H1 (cell line): ENCODE data around the gene LSM3. TPM values are rescaled to one million over a fixed set of nuclear protein-coding genes. Genes with fewer than 3 reads are reported as not detected.

Experiments used
- CTCF ChIA-PET: fragments of 300-600 bp; sonication (Branson Sonifier 250); formaldehyde crosslinking; loops from one replicate; lab custom pipeline; 2021; ENCODE audit not compliant: partially characterized antibody; lab: Charles Lee
- POLR2A ChIA-PET: fragments of 300-600 bp; sonication (Branson Sonifier 250); formaldehyde crosslinking; loops from one replicate; lab custom pipeline; 2021; ENCODE audit warnings: inconsistent platforms; ENCODE audit not compliant: partially characterized antibody; lab: Charles Lee
- DNase-seq, 2 experiments: peaks; one replicate each; pipeline versions ENCODE4 v3.0.0 to v3.0.0-alpha.2; 2010 to 2022; ENCODE audit warnings: low spot score in 2 of 2, low read depth in 1 of 2, mixed read lengths in 1 of 2
- FAIRE-seq: peaks from 2 replicates; lab custom pipeline; 2011; peaks lifted over from hg19 to GRCh38; lab: Jason Lieb, UNC
- H2AFZ ChIP-seq: 2 replicates; pipeline ENCODE4 v1.8.1; 2012; ENCODE audit warnings: low read length, inconsistent platforms
- H2AK5ac ChIP-seq: 2 replicates; pipeline ENCODE4 v1.6.1; 2013; ENCODE audit warnings: low read depth, low read length
- H2BK120ac ChIP-seq: replicated peaks from 2 replicates; pipeline ENCODE3; 2013; ENCODE audit warnings: low read depth, low read length, inconsistent platforms
- H2BK12ac ChIP-seq: 2 replicates; pipeline ENCODE4 v1.6.1; 2013; ENCODE audit warnings: low read depth, low read length
- H2BK15ac ChIP-seq: 2 replicates; pipeline ENCODE4 v1.6.1; 2013; ENCODE audit warnings: low read length
- H2BK20ac ChIP-seq: 2 replicates; pipeline ENCODE4 v1.6.1; 2013; ENCODE audit warnings: low read length
- H2BK5ac ChIP-seq: 2 replicates; pipeline ENCODE4 v1.6.1; 2013; ENCODE audit warnings: low read depth, low read length
- H3K14ac ChIP-seq: 2 replicates; pipeline ENCODE4 v1.6.1; 2013; ENCODE audit warnings: inconsistent platforms; ENCODE audit not compliant: insufficient read length
- H3K18ac ChIP-seq: 2 replicates; pipeline ENCODE4 v1.6.1; 2013; ENCODE audit warnings: low read length; ENCODE audit errors: extremely low read depth
- H3K23ac ChIP-seq: 2 replicates; pipeline ENCODE4 v1.6.1; 2013; ENCODE audit warnings: inconsistent platforms; ENCODE audit not compliant: insufficient read length
- H3K23me2 ChIP-seq: 2 replicates; pipeline ENCODE4 v1.6.1; 2013; ENCODE audit warnings: low read depth, low read length
- H3K27ac ChIP-seq: 2 replicates; pipeline ENCODE4 v1.6.1; 2011; ENCODE audit warnings: low read depth, low read length, inconsistent platforms
- H3K27me3 ChIP-seq, 4 experiments: replicated peaks in 1 of 4; 1 replicate in 1 of 4; 2 replicates in 3 of 4; pipeline versions ENCODE4 v1.6.1 to v1.8.1; 2011 to 2013; ENCODE audit warnings: low read length in 3 of 4, mild to moderate bottlenecking in 3 of 4, inconsistent platforms in 2 of 4, mixed read lengths in 2 of 4, moderate library complexity in 1 of 4; ENCODE audit not compliant: control insufficient read depth in 3 of 4, insufficient read depth in 3 of 4; ENCODE audit errors: extremely low read depth in 1 of 4
- H3K36me3 ChIP-seq, 4 experiments: 2 replicates each; pipeline versions ENCODE4 v1.6.1 to v1.8.1; 2011 to 2013; ENCODE audit warnings: mild to moderate bottlenecking in 4 of 4, low read length in 3 of 4, moderate library complexity in 2 of 4, control low read depth in 1 of 4, inconsistent platforms in 1 of 4; ENCODE audit not compliant: insufficient read depth in 4 of 4, control insufficient read depth in 2 of 4
- H3K4ac ChIP-seq: replicated peaks from 2 replicates; pipeline ENCODE3; 2013; ENCODE audit warnings: low read length, low read depth, mixed read lengths, inconsistent platforms; ENCODE audit not compliant: insufficient read length
- H3K4me1 ChIP-seq, 4 experiments: replicated peaks in 1 of 4; 1 replicate in 1 of 4; 2 replicates in 3 of 4; pipeline versions ENCODE4 v1.6.1 to v1.8.1; 2011 to 2013; ENCODE audit warnings: low read length in 3 of 4, inconsistent platforms in 2 of 4, mixed read lengths in 1 of 4; ENCODE audit not compliant: insufficient read depth in 4 of 4, control insufficient read depth in 3 of 4
- H3K4me2 ChIP-seq, 2 experiments: 2 replicates each; pipeline versions ENCODE4 v1.6.1 to v1.8.1; 2011 to 2013; ENCODE audit warnings: low read depth in 2 of 2, low read length in 2 of 2, control low read depth in 1 of 2, inconsistent platforms in 1 of 2, mild to moderate bottlenecking in 1 of 2; ENCODE audit not compliant: insufficient read depth in 1 of 2
- H3K4me3 ChIP-seq, 4 experiments: fragments of 200-600, 300-600 bp in 1 of 4; sonication (generic), shearing (Covaris generic), sonication (Bioruptor Twin) in 1 of 4; 2 replicates each; pipeline versions ENCODE4 v1.5.1 to v1.8.1; 2011 to 2016; ENCODE audit warnings: low read length in 4 of 4, low read depth in 3 of 4, control low read depth in 2 of 4, inconsistent platforms in 2 of 4, mild to moderate bottlenecking in 2 of 4, mixed read lengths in 1 of 4, moderate library complexity in 1 of 4; ENCODE audit not compliant: insufficient read depth in 2 of 4; ENCODE audit errors: extremely low read depth in 1 of 4
- H3K56ac ChIP-seq: replicated peaks from 2 replicates; pipeline ENCODE3; 2013; ENCODE audit warnings: low read depth, mild to moderate bottlenecking, mixed read lengths, low read length, inconsistent platforms; ENCODE audit not compliant: insufficient read length
- H3K79me1 ChIP-seq: 2 replicates; pipeline ENCODE4 v1.6.1; 2013; ENCODE audit warnings: low read depth, low read length, control low read depth
- H3K79me2 ChIP-seq, 2 experiments: 2 replicates each; pipeline versions ENCODE4 v1.6.1 to v1.8.1; 2012 to 2013; ENCODE audit warnings: low read length in 2 of 2, mild to moderate bottlenecking in 2 of 2, inconsistent platforms in 1 of 2; ENCODE audit not compliant: insufficient read depth in 2 of 2, control insufficient read depth in 1 of 2
- H3K9ac ChIP-seq, 4 experiments: replicated peaks in 1 of 4; 1 replicate in 1 of 4; 2 replicates in 3 of 4; pipeline versions ENCODE4 v1.6.1 to v1.8.1; 2011 to 2013; ENCODE audit warnings: low read depth in 3 of 4, low read length in 3 of 4, control low read depth in 2 of 4, mild to moderate bottlenecking in 2 of 4, moderate library complexity in 2 of 4, inconsistent platforms in 1 of 4; ENCODE audit errors: extremely low read depth in 1 of 4
- H3K9me3 ChIP-seq, 2 experiments: 2 replicates each; pipeline versions ENCODE4 v1.6.1 to v1.8.1; 2012 to 2013; ENCODE audit warnings: mild to moderate bottlenecking in 2 of 2, moderate library complexity in 2 of 2, control low read depth in 1 of 2, inconsistent platforms in 1 of 2, low read depth in 1 of 2, low read length in 1 of 2, mixed read lengths in 1 of 2; ENCODE audit not compliant: insufficient read depth in 2 of 2
- H4K20me1 ChIP-seq, 2 experiments: replicated peaks in 1 of 2; 2 replicates each; pipeline versions ENCODE3 to v1.8.1; 2011 to 2013; ENCODE audit warnings: inconsistent platforms in 2 of 2, low read length in 2 of 2, mild to moderate bottlenecking in 1 of 2; ENCODE audit not compliant: insufficient read depth in 2 of 2, control insufficient read depth in 1 of 2
- H4K5ac ChIP-seq: 2 replicates; pipeline ENCODE4 v1.6.1; 2013; ENCODE audit warnings: low read length, low read depth, mixed read lengths, inconsistent platforms; ENCODE audit not compliant: insufficient read length
- H4K8ac ChIP-seq: 2 replicates; pipeline ENCODE4 v1.8.0; 2013; ENCODE audit warnings: mild to moderate bottlenecking, moderate library complexity, low read length, inconsistent platforms; ENCODE audit not compliant: insufficient read depth; ENCODE audit errors: extremely low read depth
- H4K91ac ChIP-seq: replicated peaks from 2 replicates; pipeline ENCODE3; 2013; ENCODE audit warnings: low read length, mixed read lengths, inconsistent platforms; ENCODE audit not compliant: insufficient read length
- MAX ChIP-seq: IDR thresholded peaks from 2 replicates; pipeline ENCODE4 v1.6.1; 2012; ENCODE audit warnings: inconsistent platforms
- NANOG ChIP-seq: IDR thresholded peaks from 2 replicates; pipeline ENCODE4 v1.6.1; 2011; ENCODE audit warnings: low read length, low read depth, mild to moderate bottlenecking, inconsistent platforms; ENCODE audit not compliant: insufficient read depth, poor library complexity, severe bottlenecking
- POLR2A ChIP-seq, 2 experiments: IDR thresholded peaks; 1 replicate in 1 of 2; 2 replicates in 1 of 2; pipeline ENCODE4 v1.6.1; 2011; ENCODE audit warnings: low read depth in 2 of 2, low read length in 2 of 2, mild to moderate bottlenecking in 2 of 2; ENCODE audit errors: control extremely low read depth in 1 of 2
- SP4 ChIP-seq: IDR thresholded peaks from 2 replicates; pipeline ENCODE4 v1.6.1; 2012; ENCODE audit warnings: low read length, inconsistent platforms
- ZNF274 ChIP-seq: IDR thresholded peaks from 2 replicates; pipeline ENCODE4 v1.7.0; 2012; ENCODE audit warnings: low read length, borderline replicate concordance; ENCODE audit errors: extremely low read depth
- WGBS, 2 experiments: shearing (Covaris generic) in 1 of 2; methylation state at CpG; one replicate each; pipeline versions ENCODE4 v1.1.6 to v1.1.7; 2013 to 2015; ENCODE audit warnings: low lambda C conversion rate in 2 of 2, mixed read lengths in 2 of 2, inconsistent platforms in 1 of 2, low coverage in 1 of 2, missing lambda C conversion rate in 1 of 2; ENCODE audit not compliant: insufficient replicate concordance in 2 of 2, insufficient coverage in 1 of 2, insufficient read length in 1 of 2; ENCODE audit errors: extremely low coverage in 1 of 2, missing lambda C conversion rate in 1 of 2; 5-methylcytosine and 5-hydroxymethylcytosine counted together
- polyA plus RNA-seq, 7 experiments: library from polyadenylated mRNA; depleted of rRNA in 3 of 7; stranded (reverse) in 5 of 7; unstranded in 2 of 7; fragments of >200 nt in 5 of 7; fragments of 200-250 nt in 2 of 7; gene quantifications; 1 replicate in 5 of 7; 2 replicates in 1 of 7; 4 replicates in 1 of 7; pipeline versions ENCODE4 v1.2.1 to v1.2.3, GENCODE V29; 2011 to 2013; ENCODE audit warnings: missing spikeins in 2 of 7, mixed read lengths in 2 of 7
- total RNA-seq: library from RNA; stranded (reverse); fragmentation: NEBNext Ultra II Directional; extraction: Animal tissue kit (Norgen Biotek cat#: 25700); gene quantifications from 2 replicates; pipeline ENCODE4 v1.2.1, GENCODE V29; 2021
- TF ChIP-seq, protein P1 (sequence below): IDR thresholded peaks from 2 replicates; pipeline ENCODE4 v1.6.1; 2012; ENCODE audit warnings: low read length, inconsistent platforms

LSM3 gene
- total and polyA plus RNA-seq, 2 of the 8 experiments (the other 6 are each of a cell fraction or from before 2014, with no cell fraction given), result 7.1 to 25.4 TPM

- H3K4me2 ChIP-seq, result no peak overlapping the region
- DNase-seq, result no peak
These were observed 46.3 kb downstream of the LSM3 start for GRCh38 chr3:14224895-14225294.

More at GRCh38 chr3:14224895-14225294, 46.3 kb downstream of the LSM3 start:
- H4K5ac ChIP-seq, result no peak overlapping the region
- peaks cover 0 to 5% (median 0%) of the 10 kb centered on the region in 4 experiments; a peak in 1 of 7 replicates for H3K4me1 ChIP-seq
- H3K23ac ChIP-seq, result no peak overlapping the region
- no peak overlapping the region for H2BK5ac ChIP-seq
- H4K8ac ChIP-seq, result no peak overlapping the region
- no peak for FAIRE-seq
- POLR2A ChIA-PET, result interaction anchor here (0.8 to 1.1 kb wide), 2 partner anchors 14 to 221 kb away, joined by 3 read pairs; no protein-coding TSS in a partner anchor
- no peaks in the 10 kb centered on the region for H4K20me1 ChIP-seq
- 92% methylated on average over 6 of the region's 6 CpGs; no CpG with 5 or more reads in 1 of the 2 experiments for WGBS, 2 experiments
- no peak overlapping the region for H3K4me3 ChIP-seq
- no peak overlapping the region for H3K14ac ChIP-seq
- H3K18ac ChIP-seq, result no peak overlapping the region
- no peaks in the 10 kb centered on the region for H3K27me3 ChIP-seq
- no peak overlapping the region for H3K9ac ChIP-seq
- no peak overlapping the region for H3K4ac ChIP-seq
- peaks cover 0 to 8% of the 10 kb centered on the region in 2 experiments; a peak in 2 of 4 replicates for H3K9me3 ChIP-seq
- CTCF ChIA-PET, result interaction anchor here (1.5 to 2.7 kb wide), 2 partner anchors 11 to 25 kb away, joined by 4 to 22 read pairs; no protein-coding TSS in a partner anchor
- no peaks in the 10 kb centered on the region for H3K79me1 ChIP-seq
- H2AK5ac ChIP-seq, result no peak overlapping the region
- H2AFZ ChIP-seq, result no peak overlapping the region
- no peak overlapping the region for H2BK120ac ChIP-seq
- no peak overlapping the region for H4K91ac ChIP-seq
- no peak overlapping the region for H2BK12ac ChIP-seq
- no peak overlapping the region for H2BK20ac ChIP-seq
- H2BK15ac ChIP-seq, result no peak overlapping the region
- H3K27ac ChIP-seq, result no peak overlapping the region
- no peak overlapping the region for H3K56ac ChIP-seq
- TF ChIP-seq, protein P1, sequence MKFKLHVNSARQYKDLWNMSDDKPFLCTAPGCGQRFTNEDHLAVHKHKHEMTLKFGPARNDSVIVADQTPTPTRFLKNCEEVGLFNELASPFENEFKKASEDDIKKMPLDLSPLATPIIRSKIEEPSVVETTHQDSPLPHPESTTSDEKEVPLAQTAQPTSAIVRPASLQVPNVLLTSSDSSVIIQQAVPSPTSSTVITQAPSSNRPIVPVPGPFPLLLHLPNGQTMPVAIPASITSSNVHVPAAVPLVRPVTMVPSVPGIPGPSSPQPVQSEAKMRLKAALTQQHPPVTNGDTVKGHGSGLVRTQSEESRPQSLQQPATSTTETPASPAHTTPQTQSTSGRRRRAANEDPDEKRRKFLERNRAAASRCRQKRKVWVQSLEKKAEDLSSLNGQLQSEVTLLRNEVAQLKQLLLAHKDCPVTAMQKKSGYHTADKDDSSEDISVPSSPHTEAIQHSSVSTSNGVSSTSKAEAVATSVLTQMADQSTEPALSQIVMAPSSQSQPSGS, result no peak
- no peak for TF ChIP-seq MAX
- no peak for TF ChIP-seq ZNF274
- TF ChIP-seq SP4, result no peak
- TF ChIP-seq NANOG, result no peak
- TF ChIP-seq POLR2A (IDR thresholded peaks at IDR 0.05; ENCODE audit: control extremely low read depth in 1 of 2, low read depth in 2 of 2, low read length in 2 of 2), result no peak
- H3K79me2 ChIP-seq, result no peaks in the 10 kb centered on the region
- no peaks in the 10 kb centered on the region for H3K36me3 ChIP-seq
- H3K23me2 ChIP-seq, result no peaks in the 10 kb centered on the region
